ENCODE measurements around the gene METRN.
A peak's percentile ranks its signal among the peaks of the same experiment; 100 is the strongest.

The METRN gene

DNA sequence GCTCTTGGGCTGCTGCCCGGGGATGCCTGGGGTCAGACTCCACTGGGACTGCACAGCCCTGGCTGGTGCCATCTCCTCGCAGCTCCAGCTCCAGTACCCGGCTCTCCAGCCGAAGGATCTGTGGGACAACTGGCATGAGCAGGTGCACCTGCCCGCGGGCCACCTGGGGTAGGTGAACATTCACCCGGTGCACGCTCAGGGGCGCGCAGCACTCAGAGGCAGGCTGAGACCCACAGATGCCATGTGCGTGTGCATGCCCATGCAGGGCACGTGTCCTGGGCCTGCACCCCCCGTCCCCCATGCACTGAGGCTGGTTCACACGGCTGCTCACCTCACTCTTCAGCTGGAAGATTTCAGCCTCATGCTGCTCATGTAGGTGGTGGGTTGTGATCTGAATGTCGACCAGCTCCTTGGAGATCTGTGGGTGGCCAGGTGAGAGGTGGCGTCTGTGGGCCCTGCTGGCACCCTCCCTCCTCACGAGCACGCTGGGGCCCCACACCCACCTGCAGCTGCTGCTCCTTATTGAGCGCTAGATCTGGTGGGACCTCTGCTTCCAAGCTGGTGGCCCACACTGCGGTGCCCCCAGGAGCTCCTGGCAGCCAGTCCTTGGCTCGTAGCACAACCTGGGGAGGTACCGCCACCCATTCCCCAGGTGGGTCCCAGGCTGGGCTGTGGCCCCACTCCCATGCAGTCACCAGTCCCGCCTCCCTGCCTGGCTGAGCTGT lies 10.7 kb downstream of the METRN start:
- DNase-seq, result no peak

DNA sequence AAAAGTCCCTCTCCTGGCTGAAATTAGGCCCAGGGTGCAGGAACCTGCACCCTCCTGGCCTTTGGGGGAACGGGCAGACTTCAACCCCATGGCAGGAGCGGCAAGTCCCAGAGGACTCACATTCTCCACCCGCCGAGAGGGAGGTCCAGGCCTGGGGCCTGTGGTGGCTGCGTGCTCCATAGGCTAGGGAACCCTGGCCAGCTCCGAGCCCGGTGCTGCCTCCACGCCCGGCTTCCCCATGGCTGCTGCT lies 11.2 kb downstream of the METRN start:
- no peak for DNase-seq

DNA sequence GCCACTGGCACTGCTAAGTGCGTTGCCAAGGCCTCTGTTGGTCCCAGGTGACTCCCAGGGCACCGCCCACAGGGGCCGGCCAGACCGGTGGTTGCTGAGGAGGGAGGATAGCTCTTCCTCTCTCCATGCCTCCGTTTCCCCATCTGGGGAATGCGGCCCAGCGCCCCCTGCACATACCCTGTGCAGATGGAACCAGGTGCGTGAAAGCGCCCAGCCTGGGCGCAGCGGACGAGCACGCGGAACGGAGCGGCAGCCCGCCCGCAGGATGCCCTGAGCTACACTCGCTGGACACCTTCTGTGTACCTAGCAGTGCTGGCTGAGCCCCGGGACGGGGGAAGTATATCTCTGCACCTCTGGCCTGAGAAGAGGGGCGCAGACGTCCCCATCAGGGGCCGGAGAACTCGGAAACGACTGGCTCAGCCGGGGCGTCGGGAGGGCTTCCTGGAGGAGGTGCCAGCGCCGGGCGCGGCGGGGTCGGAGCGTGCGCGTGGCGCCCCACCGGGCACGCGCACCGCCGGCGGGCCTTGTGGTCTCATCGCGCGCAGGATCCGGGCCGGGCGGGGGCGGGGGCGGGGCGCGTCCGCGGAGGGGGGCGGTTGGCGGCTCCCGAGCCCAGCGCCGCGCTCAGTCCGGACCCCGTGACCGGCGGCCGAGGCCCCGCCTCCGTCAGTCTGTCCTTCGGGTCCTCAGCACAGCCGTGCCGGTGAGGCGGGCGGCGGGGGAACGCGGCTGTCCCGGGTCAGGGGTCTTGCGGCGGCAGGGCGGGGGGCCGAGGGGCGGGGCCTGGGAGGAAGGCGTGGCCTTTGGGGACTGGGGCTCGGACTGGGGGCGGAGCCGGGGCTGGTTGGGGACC lies 11.7 kb downstream of the METRN start, which contains the start of the genes CCDC78 and HAGHL:
TSS of gene CCDC78 (minus strand) at position 6 of the 853 bp plus-strand sequence. CDS start 76 bp downstream, outside the sequence.
TSS of gene HAGHL (plus strand) at position 669 of the 853 bp plus-strand sequence. CDS start 404 bp downstream, outside the sequence.
- DNase-seq, result peak; percentile 57

DNA sequence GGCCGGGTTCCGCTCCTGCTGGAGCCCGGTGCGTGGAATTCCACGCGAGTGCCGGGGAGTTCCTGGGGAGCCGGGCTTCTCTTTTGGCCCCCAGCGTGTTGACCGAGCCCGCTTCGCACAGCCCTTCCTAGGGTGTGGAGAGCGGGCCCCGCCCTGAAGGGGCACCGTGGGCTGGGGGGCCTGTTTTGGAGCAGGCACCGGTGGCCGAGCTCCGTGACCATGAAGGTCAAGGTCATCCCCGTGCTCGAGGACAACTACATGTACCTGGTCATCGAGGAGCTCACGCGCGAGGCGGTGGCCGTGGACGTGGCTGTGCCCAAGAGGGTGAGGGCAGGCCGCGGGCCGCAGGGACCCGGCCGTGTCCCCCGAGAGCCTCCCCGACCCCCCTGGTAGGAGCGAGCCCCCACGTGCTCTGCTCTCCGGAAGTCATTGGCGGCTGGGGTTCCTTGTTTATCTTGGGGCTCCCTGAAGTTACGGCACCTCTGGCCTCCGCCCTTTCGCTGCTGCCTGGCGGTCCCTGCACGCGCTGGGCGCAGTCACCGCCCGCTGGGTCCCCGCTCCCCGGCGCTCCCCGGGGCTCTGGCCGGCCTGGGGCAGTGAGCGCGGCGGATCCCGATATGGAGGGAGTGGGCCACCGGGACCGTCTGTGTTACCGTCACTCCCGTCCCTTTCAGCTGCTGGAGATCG lies 12.5 kb downstream of the METRN start:
- DNase-seq, result peak; percentile 19

DNA sequence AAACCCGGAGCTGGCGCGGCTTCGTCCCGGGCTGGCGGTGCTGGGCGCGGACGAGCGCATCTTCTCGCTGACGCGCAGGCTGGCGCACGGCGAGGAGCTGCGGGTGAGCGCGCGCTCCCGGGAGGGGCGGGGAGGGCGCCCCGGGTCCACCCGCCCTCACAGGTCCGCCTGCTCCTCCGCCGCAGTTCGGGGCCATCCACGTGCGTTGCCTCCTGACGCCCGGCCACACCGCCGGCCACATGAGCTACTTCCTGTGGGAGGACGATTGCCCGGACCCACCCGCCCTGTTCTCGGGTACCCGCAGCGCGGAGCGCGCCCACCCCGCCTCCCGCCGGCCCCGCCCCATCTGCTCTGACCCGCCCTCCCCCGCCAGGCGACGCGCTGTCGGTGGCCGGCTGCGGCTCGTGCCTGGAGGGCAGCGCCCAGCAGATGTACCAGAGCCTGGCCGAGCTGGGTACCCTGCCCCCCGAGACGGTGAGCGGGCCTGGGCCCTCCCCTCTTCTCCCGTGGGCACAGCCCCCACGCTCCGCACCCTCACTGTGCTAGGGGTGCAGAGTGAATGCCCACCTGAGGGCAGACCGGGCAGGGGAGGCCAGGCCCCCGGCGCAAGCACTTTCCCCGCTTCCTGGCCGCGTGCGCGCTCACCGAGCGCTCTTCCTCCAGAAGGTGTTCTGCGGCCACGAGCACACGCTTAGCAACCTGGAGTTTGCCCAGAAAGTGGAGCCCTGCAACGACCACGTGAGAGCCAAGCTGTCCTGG lies 13.4 kb downstream of the METRN start:
- DNase-seq, result peak; percentile 53

DNA sequence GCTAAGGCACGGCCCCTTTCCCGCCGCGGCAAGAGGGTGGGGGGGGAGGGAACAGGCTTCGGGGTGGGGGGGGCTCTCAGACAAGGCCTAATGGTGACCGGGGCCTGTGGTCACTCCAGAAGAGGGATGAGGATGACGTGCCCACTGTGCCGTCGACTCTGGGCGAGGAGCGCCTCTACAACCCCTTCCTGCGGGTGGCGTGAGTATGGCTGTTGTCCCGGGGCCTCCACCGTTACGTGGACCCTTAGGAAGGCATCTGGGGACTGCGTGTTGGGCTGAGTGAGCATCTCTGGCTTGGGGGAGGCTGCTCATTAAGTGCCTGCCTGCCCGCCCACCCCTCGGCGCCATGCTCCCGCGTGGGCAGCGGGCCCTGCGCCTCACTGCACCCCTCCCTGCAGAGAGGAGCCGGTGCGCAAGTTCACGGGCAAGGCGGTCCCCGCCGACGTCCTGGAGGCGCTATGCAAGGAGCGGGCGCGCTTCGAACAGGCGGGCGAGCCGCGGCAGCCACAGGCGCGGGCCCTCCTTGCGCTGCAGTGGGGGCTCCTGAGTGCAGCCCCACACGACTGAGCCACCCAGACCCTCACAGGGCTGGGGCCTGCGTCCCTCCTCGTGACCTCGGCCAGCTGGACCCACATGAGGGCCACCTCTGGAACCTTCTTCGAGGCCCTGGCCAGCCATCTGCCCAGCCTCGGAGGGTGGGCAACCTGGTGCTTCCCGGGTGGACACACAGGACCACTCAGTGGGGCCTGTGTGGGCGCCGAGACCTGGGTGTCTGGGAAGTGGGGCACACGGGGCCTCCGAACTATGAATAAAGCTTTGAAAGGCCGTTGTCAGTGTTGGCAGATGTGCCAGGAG lies 14.2 kb downstream of the METRN start:
- DNase-seq, result no peak

DNA sequence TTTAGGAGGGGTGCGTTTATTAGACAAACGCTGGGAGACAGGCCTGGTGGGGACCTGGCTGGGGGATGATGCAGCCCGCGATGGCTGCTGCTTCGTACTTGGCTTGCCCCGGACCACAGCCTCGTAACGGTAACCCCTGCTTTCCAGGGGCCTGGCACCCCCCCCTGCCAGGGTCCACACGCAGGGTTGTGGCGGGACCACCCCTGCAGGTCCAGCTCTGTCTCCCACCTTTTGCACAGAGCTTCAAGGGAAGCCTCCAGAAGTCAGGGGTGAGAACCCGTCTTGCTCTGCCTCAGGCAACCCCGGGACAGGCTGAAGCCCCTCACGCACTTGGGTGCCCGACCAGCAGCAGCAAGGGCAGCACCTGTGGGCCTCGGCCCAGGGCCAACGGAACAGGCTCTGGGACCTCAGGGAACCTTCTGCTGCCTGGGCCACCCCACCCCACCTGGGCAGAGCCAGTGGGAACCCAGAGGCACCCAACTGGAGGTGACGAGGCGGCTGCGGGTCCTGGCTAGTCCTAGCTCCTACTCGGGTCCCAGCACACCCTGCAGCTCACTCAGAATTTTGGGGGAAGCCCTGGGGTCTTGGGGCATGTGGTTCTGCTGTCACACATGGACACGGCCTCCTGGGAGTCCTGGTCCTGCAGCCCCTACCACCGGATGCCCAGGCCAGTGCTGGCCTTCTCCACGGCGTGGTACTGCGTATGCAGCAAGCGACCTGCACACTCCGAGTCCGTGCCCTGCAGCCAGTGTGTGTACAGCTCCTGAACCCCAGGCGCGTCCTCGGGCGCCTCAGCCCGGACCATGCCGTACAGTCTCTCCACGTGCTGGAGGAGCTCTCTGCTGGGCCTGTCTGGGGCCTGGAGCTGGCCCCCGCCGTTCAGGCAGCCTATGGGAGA lies 15.1 kb downstream of the METRN start:
- DNase-seq, result no peak

DNA sequence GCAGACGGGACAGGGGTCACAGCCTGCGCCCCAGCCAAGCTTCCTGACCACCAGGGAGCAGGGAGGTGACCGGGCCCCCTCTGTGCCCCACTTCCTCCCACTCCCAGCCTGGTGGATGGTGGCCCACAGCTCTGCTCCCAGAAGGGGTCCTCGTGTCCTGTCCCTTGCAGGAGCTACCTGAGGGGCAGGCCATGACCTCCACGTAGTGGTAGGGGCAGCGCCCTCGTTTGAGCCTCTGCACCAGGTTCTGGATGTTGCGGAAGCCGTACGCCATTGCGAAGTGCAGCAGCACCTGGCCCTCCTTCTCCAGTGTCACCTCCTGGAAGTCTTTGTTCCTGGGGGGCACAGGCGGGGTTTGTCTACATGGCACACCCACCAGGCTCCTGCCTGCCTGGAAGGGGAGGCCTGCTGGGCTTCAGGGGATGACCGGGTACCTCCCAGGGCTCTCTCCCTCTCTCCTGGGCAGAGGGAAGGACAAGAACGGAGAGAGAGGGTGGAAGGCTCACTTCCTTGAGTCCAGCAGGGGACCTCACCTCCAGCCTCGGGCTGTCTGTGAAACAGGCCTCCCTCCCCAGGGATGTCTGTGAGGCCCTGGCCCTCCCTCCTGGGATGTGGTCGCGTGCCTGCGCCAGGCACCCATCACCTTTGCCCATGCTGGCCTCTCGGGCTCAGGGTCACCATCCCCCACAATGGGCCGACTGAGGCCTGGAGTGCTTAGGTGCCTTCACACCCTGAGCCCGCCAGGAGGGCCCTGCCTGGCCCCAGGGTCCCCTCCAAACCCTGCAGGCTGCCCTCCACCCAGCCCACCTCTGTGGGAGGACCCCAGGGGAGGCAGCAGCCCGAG lies 16.0 kb downstream of the METRN start:
- DNase-seq, result no peak

DNA sequence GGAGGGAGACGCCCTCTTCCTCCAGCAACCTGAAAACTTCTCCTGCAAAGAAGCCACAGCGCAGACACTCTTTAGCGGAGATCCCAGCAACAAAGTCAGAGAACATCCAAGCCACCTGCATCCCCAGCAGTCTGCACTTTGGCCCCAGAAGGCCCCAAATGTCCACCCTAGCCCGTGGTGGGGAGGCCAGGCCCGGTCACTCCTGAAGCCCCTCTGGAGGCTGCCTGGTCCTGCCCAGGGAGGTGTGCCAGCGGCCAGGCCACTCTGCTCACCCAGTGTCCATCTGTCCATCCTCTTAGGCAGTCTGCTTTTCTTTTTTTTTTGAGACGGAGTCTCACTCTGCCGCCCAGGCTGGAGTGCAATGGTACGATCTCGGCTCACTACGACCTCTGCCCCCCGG lies 17.4 kb downstream of the METRN start:
- no peak for DNase-seq

DNA sequence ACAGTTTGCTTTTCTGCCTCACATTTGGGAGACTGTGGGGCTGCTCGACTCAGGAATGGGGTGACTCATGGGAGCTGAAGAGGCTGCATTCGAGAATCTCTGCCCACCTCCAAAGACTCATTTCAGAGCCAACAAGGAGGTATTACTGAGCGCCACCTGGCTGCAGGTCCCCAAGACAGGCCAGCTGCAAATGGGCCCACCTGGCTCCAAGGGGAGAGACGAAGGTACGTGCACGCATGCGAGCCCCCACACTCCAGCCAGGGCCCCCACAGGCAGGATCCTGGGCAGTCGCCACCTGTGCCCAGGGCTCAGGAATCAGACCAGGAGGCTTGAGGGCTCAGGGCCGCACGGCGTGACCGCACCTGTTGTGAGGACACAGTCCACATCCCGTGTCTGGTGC lies 18.0 kb downstream of the METRN start:
- no peak for DNase-seq

DNA sequence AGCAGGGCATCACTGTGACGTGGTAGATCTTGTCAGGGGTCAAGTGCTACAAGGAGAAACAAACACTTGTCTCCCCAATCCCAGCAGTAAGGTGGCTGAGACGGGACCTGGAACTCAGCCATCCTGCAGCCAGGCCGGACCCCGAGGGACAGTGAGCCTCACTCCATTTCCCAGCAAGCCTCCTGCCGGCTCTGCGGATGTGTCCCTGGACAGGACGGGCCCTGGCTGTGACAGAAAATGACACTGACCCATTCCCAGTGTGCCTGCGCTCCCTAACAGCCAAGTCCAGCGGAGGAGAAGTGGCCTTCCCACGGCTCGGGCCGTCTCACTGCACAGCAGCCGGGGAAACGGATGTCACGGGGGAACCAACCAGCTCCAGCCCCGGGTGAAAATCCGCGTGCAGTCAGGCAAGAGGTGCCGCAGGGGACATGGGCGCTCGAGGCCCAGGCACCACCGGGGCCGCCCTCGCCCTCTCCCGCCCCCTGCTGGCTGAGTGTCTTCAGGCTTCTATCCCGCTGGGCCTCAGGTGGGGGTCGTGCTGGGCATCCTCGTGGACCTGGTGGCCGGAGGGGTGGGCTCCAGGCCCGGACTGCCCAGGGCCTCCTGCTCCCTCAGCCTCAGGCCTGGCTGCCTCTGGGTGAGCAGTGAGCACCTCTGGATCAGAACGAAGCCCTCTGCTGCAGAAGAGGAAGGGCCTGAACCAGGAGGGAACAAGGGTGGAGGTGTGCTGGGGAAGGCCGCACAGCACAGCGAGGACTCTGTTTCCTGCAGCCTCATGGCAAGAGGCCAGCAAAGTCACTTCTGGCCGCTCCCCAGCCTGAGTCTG lies 18.7 kb downstream of the METRN start:
- peak; percentile 36 for DNase-seq

DNA sequence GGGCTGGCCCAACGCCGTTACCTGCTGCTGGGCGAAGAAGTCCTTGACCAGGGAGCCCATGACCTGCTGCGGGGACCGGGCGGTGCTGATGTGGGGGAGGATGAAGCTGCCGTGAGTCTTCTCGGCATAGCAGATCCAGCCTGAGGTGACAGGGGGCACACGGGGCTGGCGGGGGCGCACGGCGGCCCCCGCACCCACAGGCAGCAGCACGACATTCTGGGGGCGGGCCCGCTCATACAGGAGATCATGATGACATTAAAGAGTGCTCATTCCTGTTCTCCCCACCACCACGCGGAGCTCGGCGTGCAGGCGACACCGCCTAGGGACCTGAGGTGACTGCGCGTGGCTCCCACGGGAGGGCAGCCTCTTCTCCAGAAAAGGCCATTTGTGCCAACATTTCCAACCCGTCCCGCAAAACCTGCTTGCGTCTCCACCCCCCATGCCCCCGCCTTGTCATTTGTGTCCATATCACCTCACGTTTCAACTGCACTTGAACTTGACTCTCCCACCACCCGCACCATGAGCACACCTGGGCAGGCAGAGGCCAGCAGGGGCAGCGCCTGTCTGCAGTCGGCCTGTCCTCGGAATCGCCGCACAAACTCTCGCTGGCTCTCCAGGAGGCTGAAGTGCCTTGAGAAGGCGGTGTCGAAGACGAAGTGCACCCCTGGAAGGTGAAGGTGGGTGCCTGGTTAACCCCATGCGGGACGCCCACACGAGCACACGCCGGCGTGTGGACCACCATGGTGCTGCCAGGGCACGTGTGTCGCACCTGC lies 19.5 kb downstream of the METRN start:
- DNase-seq, result no peak

DNA sequence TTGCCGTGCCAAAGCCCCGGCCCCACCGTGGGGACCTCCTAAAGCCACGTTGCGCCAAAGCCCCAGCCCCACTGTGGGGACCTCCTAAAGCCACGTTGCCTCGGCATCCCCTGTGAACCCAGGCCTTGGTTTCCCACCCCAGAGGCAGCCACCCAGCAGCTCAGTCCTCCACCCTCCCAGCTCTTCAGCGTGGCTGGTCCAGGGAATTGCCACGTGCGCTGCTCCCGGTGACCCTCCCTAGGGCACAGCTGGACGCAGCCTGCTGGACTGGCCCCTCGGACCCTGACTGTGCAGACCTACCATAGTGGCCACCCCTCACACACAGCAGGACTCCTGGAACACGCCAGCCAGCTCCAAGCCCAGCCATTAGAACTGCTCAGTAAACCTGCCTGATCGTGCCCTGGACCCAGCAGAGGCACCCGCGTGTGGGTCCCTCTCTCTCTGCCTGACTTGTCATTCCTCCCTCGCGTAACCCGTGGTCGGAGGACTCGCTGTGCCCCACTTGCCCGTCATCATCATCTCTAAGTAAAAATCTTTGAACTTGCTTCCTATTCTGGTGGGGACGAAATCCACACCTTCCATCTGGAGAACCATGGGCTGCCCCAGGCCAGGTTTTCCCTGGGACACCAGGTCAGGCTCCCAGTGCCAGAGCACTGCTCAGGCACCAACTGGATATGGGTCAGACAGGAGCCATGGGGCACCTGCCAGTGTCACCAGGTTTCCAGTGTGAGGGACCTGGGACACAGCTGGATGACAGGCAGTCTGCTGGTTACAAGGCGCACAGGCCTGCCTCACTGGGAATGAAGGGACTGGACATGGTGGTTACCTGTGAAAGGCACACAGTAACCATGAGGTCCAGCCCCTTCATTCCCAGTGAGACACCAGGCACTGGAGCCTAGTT lies 20.3 kb downstream of the METRN start:
- DNase-seq, result no peak

DNA sequence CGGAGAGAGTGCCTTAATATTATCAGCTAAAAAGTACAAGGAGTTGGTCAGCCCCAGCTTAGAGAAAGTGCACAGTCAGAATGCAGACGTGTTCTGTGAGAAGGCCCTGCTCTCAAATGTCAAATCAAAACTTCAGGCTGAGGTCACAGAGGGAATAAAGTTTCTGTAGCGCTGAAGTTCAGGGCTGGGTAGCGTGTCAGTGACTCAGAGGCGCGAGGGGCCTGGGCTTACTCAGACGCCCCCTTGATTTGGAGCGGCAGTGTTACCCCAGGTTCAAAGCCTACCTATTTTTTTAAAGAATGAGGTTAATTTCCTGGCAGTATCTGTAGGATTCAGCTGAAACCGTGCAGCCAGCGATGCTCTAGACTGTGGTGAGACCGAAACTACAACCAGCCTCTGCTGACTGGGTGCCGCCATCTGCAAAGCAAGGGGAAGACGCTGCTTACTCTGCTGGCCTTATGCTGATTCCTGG lies 21.1 kb downstream of the METRN start:
- DNase-seq, result no peak

DNA sequence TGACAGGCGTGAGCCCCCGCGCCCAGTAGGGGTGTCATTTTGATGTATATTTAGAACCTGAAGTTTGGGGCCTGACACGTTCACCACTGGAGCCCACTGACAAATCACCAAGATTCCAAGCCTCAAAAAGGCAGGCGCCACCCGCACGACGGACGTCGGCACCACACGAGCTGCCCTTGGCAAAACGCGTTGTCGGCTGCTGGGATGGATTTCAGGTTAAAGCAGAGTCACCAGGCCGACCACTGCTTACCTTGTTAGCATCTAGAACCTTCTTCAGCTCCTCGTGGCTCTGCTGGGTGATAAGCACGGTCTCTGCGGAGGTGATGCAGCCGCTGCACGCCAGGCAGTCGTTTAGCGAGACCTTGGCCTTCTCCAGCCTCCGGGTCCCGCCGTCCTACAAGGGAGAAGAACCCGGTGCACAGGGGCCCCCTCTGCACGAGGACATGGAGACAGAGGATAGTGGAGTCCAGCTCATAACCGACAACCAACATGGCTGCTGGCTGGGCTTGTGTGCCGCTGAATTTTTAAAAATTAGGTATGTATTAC lies 22.1 kb downstream of the METRN start:
- no peak for DNase-seq

Measured in T-helper 9 cell (primary cell).